ENCODE measurements around the gene AJUBA. TPM values are rescaled to one million over a fixed set of nuclear protein-coding genes. Genes with fewer than 3 reads are reported as not detected.
"Not testable (repeated sequence)": the region's sequence is repeated elsewhere in the genome, so short reads cannot be mapped to it uniquely, and the experiment has no call there.

The AJUBA gene
- total RNA-seq, 2 donors from 2014 or later, result 5.8 to 24.6 TPM

DNA sequence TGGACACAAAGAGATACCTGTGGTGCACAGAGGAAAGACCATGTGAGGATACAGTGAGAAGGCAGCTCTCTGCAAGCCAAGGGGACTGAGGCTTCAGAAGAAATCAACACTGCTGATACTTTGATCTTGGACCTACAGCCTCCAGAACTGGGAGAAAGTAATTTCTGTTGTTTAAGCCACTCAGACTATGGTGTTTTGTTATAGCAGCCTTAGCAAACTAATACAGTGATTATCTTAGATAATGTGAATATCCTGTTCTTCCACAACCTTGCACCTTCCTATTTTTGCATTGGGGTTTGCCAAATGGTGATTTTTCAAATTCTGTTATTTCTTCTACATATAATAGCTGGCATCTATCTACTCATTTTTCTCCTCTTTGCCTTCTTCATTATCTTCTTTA is 35.8 kb upstream of the AJUBA start:
- Histone ChIP-seq H3K9me3 (no peaks in the 10 kb centered on the region), H3K27me3 (no peaks in the 10 kb centered on the region), H3K27ac (no peak overlapping the region), H3K4me3 (no peak overlapping the region), H3K36me3 (no peaks in the 10 kb centered on the region), H3K4me1 (no peaks in the 10 kb centered on the region)
- TF ChIP-seq, protein P1, sequence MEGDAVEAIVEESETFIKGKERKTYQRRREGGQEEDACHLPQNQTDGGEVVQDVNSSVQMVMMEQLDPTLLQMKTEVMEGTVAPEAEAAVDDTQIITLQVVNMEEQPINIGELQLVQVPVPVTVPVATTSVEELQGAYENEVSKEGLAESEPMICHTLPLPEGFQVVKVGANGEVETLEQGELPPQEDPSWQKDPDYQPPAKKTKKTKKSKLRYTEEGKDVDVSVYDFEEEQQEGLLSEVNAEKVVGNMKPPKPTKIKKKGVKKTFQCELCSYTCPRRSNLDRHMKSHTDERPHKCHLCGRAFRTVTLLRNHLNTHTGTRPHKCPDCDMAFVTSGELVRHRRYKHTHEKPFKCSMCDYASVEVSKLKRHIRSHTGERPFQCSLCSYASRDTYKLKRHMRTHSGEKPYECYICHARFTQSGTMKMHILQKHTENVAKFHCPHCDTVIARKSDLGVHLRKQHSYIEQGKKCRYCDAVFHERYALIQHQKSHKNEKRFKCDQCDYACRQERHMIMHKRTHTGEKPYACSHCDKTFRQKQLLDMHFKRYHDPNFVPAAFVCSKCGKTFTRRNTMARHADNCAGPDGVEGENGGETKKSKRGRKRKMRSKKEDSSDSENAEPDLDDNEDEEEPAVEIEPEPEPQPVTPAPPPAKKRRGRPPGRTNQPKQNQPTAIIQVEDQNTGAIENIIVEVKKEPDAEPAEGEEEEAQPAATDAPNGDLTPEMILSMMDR (IDR thresholded peaks at IDR 0.05), result no peak
- no peak for DNase-seq (ENCODE audit: low spot score)

GRCh38 chr14:23017091-23017490 is 34.7 kb upstream of the AJUBA start:
- Histone ChIP-seq H3K27me3 (no peaks in the 10 kb centered on the region), H3K9me3 (no peaks in the 10 kb centered on the region), H3K36me3 (no peaks in the 10 kb centered on the region), H3K4me3 (no peak overlapping the region), H3K4me1 (no peaks in the 10 kb centered on the region), H3K27ac (no peak overlapping the region)
- TF ChIP-seq, protein P1 (IDR thresholded peaks at IDR 0.05), result no peak
- no peak for DNase-seq (ENCODE audit: low spot score)

GRCh38 chr14:23015618-23016017 is 33.3 kb upstream of the AJUBA start:
- H3K27me3 ChIP-seq, result no peaks in the 10 kb centered on the region
- TF ChIP-seq, protein P1 (IDR thresholded peaks at IDR 0.05), result no peak
- no peak overlapping the region for H3K4me3 ChIP-seq
- no peak overlapping the region for H3K27ac ChIP-seq
- H3K36me3 ChIP-seq, result no peaks in the 10 kb centered on the region
- no peaks in the 10 kb centered on the region for H3K4me1 ChIP-seq
- DNase-seq (ENCODE audit: low spot score), result no peak
- H3K9me3 ChIP-seq, result no peaks in the 10 kb centered on the region

- not testable (repeated sequence) for H3K4me1 ChIP-seq; H3K9me3 ChIP-seq; H3K4me3 ChIP-seq; H3K27me3 ChIP-seq; H3K36me3 ChIP-seq; DNase-seq (ENCODE audit: low spot score); H3K27ac ChIP-seq
Measured at GRCh38 chr14:23013749-23014054, 31.4 kb upstream of the AJUBA start.

GRCh38 chr14:23013054-23013748 is 30.9 kb upstream of the AJUBA start:
- Histone ChIP-seq H3K36me3 (no peaks in the 10 kb centered on the region), H3K4me3 (no peak overlapping the region), H3K27ac (no peak overlapping the region), H3K9me3 (no peaks in the 10 kb centered on the region), H3K4me1 (peaks cover 0 to 5% of the 10 kb centered on the region in 2 donors), H3K27me3 (no peaks in the 10 kb centered on the region)
- TF ChIP-seq, protein P1 (IDR thresholded peaks at IDR 0.05), result no peak
- no peak for DNase-seq (ENCODE audit: low spot score)

DNA sequence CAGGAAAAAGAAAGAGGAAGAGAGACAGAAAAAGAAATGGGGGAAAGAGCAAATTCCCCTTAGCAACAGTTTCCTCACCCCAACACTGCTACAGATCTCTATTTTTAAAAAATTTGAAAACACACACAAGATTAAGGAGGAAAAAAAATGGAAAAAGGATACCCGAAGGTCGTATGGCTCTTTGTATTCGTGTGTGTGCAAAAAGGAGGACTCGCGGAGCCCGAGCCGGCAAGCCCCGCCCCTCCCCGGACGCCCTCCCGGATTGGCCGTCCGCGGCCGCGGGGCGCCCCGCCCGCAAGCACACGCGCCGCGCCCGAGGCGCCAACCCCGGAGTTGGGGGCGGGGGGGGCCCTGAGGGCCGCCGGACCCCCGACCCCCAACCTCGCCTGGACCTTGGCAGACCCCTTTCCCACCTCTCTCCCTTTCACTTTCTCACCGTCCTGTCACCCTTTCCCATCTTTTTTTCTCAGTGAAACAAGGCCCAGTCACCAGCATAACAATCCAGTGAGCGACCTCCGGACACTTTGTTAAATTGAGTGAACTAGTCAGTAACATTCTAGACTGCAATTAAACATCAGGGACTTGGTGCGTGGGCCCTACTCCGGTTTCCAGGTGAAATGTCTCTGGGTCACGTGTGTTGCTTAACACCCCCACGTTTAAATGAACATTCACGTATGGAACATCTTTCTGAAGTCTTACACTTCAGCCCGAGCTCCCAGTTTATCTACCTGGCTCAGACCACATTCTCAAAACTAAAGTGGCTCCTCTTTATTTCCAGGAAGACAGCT is 27.8 kb upstream of the AJUBA start, which contains the start of gene C14orf93:
Gene C14orf93 (minus strand): TSS at position 205 of the 788 bp plus-strand sequence. CDS start 11,120 bp downstream, outside the sequence.
- DNase-seq (ENCODE audit: low spot score), result peak; percentile 74
- TF ChIP-seq, protein P1 (IDR thresholded peaks at IDR 0.05), result no peak

More for the DNA sequence above, 27.8 kb upstream of the AJUBA start, which contains the start of gene C14orf93:
- Histone ChIP-seq H3K4me1 (peaks cover 0 to 17% of the 10 kb centered on the region in 2 donors), H3K27me3 (no peaks in the 10 kb centered on the region), H3K4me3 (peak within 1 kb of the TSS; percentile 41 to 60), H3K27ac (peak within 1 kb of the TSS; percentile 82 to 87), H3K36me3 (no peaks in the 10 kb centered on the region), H3K9me3 (no peaks in the 10 kb centered on the region)

Data from right atrium auricular region (tissue), 2 donors.